AG10803 (cell line): ENCODE results near the gene CTDSPL.
A peak's percentile ranks its signal among the peaks of the same experiment; 100 is the strongest.

ENCODE experiments used
- DNase-seq: peaks from one replicate; pipeline ENCODE4 v3.0.0; 2010; ENCODE audit warnings: low read depth
- H3K4me3 ChIP-seq: 2 replicates; pipeline ENCODE4 v1.5.1; 2011; ENCODE audit warnings: mild to moderate bottlenecking, low read length, control low read depth
- TF ChIP-seq, protein P1 (sequence below): conservative IDR thresholded peaks from 2 replicates; pipeline ENCODE4 v1.5.1; 2011; ENCODE audit warnings: mild to moderate bottlenecking, low read length, control low read depth, inconsistent platforms

Gene CTDSPL

DNA sequence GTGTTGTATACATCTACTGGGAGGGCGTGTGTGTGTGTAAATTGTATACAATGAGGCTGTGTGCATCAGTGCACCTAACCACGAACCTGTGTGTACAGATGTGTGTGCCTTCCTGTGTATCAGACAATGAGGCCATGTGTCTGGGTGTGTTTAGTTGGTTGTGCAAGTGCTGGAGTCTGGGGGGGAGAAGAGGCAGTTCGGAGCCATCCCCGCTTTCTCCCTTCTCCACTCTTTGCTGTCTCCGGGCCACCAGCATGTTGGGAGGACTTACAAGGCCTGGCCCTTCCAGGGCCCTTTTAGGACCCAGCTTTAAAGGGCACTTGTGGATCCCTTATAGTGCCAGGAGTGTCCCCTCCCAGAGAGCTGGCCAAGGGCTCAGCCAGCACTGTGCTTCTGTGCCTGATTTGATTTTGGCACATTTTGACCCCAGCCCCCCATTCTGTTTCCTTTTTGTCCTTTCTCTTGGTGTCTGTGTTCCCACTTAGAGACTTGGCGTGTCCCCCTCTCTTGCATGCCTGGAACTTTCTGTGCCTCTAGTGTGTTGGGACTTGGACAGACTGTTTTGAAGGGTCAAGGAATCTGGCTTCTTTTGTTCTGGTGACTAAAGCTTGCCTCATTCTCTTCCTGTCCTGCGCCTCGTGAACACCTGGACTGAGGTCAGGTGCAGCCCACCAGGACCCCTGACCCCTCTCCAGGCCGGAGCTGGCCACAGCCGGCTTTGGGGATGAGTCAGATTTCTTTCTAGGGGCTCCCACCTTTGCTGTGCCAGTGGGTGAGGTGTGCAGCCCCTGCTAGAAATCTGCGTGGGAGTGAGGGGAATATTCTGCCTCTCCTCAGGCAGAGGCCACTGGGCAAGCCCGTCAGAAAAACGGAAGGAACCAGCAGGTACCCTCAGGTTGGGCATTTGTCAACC is 1.5 kb downstream of the CTDSPL start:
- TF ChIP-seq, protein P1, sequence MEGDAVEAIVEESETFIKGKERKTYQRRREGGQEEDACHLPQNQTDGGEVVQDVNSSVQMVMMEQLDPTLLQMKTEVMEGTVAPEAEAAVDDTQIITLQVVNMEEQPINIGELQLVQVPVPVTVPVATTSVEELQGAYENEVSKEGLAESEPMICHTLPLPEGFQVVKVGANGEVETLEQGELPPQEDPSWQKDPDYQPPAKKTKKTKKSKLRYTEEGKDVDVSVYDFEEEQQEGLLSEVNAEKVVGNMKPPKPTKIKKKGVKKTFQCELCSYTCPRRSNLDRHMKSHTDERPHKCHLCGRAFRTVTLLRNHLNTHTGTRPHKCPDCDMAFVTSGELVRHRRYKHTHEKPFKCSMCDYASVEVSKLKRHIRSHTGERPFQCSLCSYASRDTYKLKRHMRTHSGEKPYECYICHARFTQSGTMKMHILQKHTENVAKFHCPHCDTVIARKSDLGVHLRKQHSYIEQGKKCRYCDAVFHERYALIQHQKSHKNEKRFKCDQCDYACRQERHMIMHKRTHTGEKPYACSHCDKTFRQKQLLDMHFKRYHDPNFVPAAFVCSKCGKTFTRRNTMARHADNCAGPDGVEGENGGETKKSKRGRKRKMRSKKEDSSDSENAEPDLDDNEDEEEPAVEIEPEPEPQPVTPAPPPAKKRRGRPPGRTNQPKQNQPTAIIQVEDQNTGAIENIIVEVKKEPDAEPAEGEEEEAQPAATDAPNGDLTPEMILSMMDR, result no peak
- DNase-seq, result peak; percentile 24
- H3K4me3 ChIP-seq, result peak overlapping the region; percentile 85

DNA sequence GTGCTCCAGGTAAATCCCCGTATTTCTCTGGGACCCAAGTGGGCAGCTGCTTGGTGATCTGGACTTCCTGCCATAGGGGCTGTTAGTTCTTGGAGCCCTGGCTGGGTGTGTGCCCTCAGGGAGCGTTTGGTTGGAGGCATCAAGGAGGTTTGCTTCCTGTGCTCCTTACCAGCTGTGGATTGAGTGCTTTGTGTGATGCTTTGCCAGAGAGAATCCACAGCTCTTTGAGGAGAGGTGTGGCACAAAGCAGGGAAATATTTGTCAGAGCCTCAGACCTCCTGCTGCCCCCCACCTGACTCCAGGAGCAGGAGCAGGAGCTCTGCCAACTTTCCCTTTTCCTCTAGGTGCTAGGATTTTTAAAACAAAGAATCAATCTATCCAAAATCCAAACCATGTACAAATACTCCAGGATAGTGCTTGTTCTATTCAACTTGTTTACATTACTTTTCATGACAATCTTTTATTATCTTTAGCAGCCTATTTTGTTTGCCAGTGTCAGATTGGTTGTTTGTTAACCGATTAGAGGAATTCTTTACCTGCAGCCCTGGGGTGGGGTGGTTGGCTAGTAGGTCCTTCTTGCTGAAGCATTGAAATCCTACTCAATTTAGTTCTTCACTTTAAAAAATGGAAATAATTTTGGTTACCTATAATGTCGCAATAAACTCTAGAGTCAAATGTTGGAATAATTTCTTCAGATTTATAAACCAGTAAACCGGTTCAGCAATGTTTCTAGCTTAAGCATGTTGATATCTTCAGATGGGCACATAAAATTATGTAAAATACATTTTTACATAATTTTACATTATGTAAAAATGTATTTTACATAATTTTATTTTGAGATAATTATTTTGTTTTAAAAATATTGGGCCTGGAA is 2.5 kb downstream of the CTDSPL start:
- TF ChIP-seq, protein P1, result no peak
- no peak overlapping the region for H3K4me3 ChIP-seq
- DNase-seq, result no peak

DNA sequence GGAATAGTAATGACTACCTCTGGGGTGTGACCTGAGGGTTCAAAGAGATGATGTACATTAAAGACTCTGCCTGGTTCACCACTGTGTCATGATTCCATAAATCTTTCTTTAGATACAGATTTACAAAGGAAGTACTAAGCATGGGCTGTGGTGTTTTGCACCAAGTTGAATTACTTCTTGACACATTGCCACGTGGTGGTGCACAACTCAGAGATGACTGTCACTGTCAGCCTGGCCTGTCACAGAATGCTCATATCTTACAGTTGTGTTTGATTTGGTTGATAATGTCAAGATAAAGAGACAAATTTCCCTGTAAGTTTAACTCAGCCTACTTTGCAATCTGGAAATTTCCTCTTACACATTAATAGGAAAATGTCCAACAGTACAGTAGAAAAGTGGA is 3.2 kb downstream of the CTDSPL start:
- DNase-seq, result no peak
- TF ChIP-seq, protein P1, result no peak
- H3K4me3 ChIP-seq, result no peak overlapping the region

DNA sequence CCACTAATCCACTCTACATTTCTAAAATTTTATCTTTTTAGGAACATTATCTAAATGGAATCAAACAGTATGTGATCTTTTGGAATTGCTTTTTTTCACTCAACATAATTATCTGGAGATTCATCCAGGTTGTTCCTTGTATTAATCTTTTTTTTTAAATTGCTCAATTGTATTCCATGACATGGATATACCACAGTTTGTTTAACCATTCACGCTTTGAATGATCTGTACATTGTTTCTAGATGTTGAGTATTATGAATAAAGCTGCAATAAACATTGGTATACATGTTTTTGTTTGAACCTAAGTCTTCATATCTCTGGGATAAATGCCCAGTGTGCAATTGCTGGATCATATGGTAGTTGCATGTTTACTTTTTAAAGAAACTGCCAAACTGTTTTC is 5.5 kb downstream of the CTDSPL start:
- no peak for DNase-seq
- TF ChIP-seq, protein P1, result no peak
- H3K4me3 ChIP-seq, result no peak overlapping the region

DNA sequence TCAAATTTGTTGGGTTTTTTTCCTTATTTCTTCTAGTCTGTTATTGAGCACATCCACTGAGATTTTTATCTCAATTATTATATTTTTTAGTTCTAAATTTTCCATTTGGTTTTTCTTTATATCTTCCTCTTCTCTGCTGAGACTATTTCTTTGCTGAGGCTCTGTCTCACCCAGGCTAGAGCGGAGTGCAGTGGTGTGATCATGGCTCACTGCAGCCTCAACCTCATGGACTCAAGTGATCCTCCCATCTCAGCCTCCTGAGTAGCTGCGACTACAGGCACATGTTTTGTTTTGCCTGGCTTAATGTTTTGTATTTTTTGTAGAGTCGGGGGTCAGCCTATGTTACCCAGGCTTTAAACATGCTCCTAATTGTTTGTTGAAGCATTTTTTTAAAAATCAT is 10.2 kb downstream of the CTDSPL start:
- no peak for DNase-seq
- TF ChIP-seq, protein P1, result no peak

DNA sequence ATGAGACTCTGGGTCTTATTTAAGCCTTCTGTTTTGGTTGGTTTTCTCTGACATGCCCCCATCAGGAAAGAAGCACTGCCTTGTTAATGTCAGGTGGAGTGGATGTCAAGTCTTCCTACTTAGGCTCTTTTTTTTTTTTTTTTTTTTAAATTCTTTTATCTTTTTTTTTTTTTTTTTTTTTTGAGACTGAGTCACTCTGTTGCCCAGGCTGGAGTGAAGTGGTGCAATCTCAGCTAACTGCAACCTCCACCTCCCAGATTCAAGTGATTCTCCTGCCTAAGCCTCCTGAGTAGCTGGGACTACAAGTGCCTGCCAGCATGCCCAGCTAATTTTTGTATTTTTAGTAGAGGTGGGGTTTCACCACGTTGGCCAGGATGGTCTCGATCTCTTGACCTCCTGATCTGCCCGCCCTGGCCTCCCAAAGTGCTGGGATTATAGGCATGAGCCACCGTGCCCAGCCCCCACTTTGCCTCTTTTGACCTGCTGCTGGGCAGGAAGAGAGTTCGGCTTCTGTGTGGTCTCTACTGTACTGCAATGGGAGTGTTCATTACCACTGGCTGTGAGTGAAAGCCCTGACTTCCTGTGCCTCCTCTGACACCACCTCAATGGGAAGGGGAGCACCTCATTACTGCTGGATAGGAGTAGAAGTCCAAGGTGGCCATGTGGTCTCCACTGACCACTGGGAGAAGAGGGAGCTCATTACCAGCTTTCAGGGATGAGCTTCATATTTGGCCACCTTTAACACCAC is 10.9 kb downstream of the CTDSPL start:
- TF ChIP-seq, protein P1, result no peak
- DNase-seq, result peak; percentile 17
- no peak overlapping the region for H3K4me3 ChIP-seq

More for the DNA sequence above, 10.2 kb downstream of the CTDSPL start:
- H3K4me3 ChIP-seq, result no peak overlapping the region
